Measurements from ENCODE around the gene CD69.
"Not testable (repeated sequence)": the region's sequence is repeated elsewhere in the genome, so short reads cannot be mapped to it uniquely, and the experiment has no call there.

Gene CD69

GRCh38 chr12:9713032-9713558, 47.6 kb downstream of the CD69 start:
- DNase-seq: peak; percentile 23

- DNase-seq: no peak
Measured at GRCh38 chr12:9711664-9712063, 49.0 kb downstream of the CD69 start.

- DNase-seq: no peak
Measured at GRCh38 chr12:9710584-9711375, 49.9 kb downstream of the CD69 start.

GRCh38 chr12:9708853-9709252, 51.8 kb downstream of the CD69 start:
- DNase-seq: no peak

GRCh38 chr12:9707864-9708808, 52.6 kb downstream of the CD69 start:
- peak; percentile 75 for DNase-seq

GRCh38 chr12:9707356-9707755, 53.3 kb downstream of the CD69 start:
- DNase-seq: no peak

- no peak for DNase-seq
Measured at GRCh38 chr12:9706086-9706685, 54.5 kb downstream of the CD69 start.

- DNase-seq: not testable (repeated sequence)
Measured at GRCh38 chr12:9704561-9704960, 56.1 kb downstream of the CD69 start.
